AG20443 (cell line): ENCODE data around the gene ARHGEF7.
"Not testable (repeated sequence)": the region's sequence is repeated elsewhere in the genome, so short reads cannot be mapped to it uniquely, and the experiment has no call there.

ENCODE experiments used
- DNase-seq: peaks from one replicate; pipeline ENCODE4 v3.0.0; 2012; ENCODE audit warnings: low spot score, mixed read lengths

The ARHGEF7 gene

GRCh38 chr13:111115061-111115964 is at the start of gene ARHGEF7:
Gene ARHGEF7, plus strand, starts transcription at chr13:111115310. Its CDS starts 217 bp downstream, at chr13:111115527.
- DNase-seq: peak; percentile 68

- no peak for DNase-seq
These were observed 49.4 kb upstream of the ARHGEF7 start for GRCh38 chr13:111065698-111066097.

GRCh38 chr13:111066544-111066943 is 48.6 kb upstream of the ARHGEF7 start:
- no peak for DNase-seq

GRCh38 chr13:111068009-111068350 is 47.1 kb upstream of the ARHGEF7 start:
- no peak for DNase-seq

- not testable (repeated sequence) for DNase-seq
These were observed 44.0 kb upstream of the ARHGEF7 start for GRCh38 chr13:111071120-111071519.

- DNase-seq: not testable (repeated sequence)
These were observed 43.6 kb upstream of the ARHGEF7 start for GRCh38 chr13:111071526-111071925.

GRCh38 chr13:111074826-111075225 is 40.3 kb upstream of the ARHGEF7 start:
- no peak for DNase-seq

- DNase-seq: no peak
These were observed 38.7 kb upstream of the ARHGEF7 start for GRCh38 chr13:111076155-111077013.

- no peak for DNase-seq
These were observed 35.7 kb upstream of the ARHGEF7 start for GRCh38 chr13:111079375-111079774.

- DNase-seq: no peak
These were observed 34.5 kb upstream of the ARHGEF7 start for GRCh38 chr13:111080642-111081041.

GRCh38 chr13:111082240-111082639 is 32.9 kb upstream of the ARHGEF7 start:
- no peak for DNase-seq

- DNase-seq: not testable (repeated sequence)
These were observed 32.3 kb upstream of the ARHGEF7 start for GRCh38 chr13:111082769-111083168.

- DNase-seq: not testable (repeated sequence)
These were observed 31.4 kb upstream of the ARHGEF7 start for GRCh38 chr13:111083693-111084092.

GRCh38 chr13:111090169-111090568 is 24.9 kb upstream of the ARHGEF7 start:
- DNase-seq: no peak

- DNase-seq: no peak
These were observed 22.4 kb upstream of the ARHGEF7 start for GRCh38 chr13:111092685-111093084.

GRCh38 chr13:111093136-111093535 is 22.0 kb upstream of the ARHGEF7 start:
- DNase-seq: no peak

GRCh38 chr13:111093634-111094033 is 21.5 kb upstream of the ARHGEF7 start:
- no peak for DNase-seq

GRCh38 chr13:111095031-111095840 is 19.9 kb upstream of the ARHGEF7 start:
- DNase-seq: no peak

GRCh38 chr13:111095911-111096501 is 19.1 kb upstream of the ARHGEF7 start:
- no peak for DNase-seq

- no peak for DNase-seq
These were observed 15.8 kb upstream of the ARHGEF7 start for GRCh38 chr13:111099290-111099689.

- DNase-seq: no peak
These were observed 5.1 kb upstream of the ARHGEF7 start for GRCh38 chr13:111110054-111110453.
